ENCODE measurements around the gene SRRD. TPM values are rescaled to one million over a fixed set of nuclear protein-coding genes. Genes with fewer than 3 reads are reported as not detected.
A peak's percentile ranks its signal among the peaks of the same experiment; 100 is the strongest.

SRRD gene
- total and polyA plus RNA-seq, 7 experiments from 2014 or later = 18.9 to 29.0 (median 21.3) TPM

- no peaks in the 10 kb centered on the region for H3K27me3 Mint-ChIP-seq
- H3K4me1 ChIP-seq (ENCODE audit: control insufficient read depth in 2 of 2, insufficient read depth in 2 of 2, low read length in 2 of 2) = peaks cover 1 to 7% of the 10 kb centered on the region in 2 donors
- no peak for DNase-seq
- no peak overlapping the region for H3K4me3 Mint-ChIP-seq
- no peak overlapping the region for H3K27ac Mint-ChIP-seq
- no peaks in the 10 kb centered on the region for H3K9me3 ChIP-seq (ENCODE audit: control insufficient read depth in 2 of 3, low read length in 3 of 3)
- H3K36me3 ChIP-seq (ENCODE audit: control insufficient read depth in 2 of 3, insufficient read depth in 3 of 3, low read length in 3 of 3) = peaks cover 8 to 71% (median 31%) of the 10 kb centered on the region in 3 experiments
- H3K4me1 Mint-ChIP-seq = peaks cover 24 to 34% (median 27%) of the 10 kb centered on the region in 7 donors
- ChIA-PET POLR2A (no interaction called here), CTCF (no interaction called here)
- H3K27ac ChIP-seq (ENCODE audit: low read depth, low read length) = no peak overlapping the region
- ATAC-seq = peak; percentile 53
- no peaks in the 10 kb centered on the region for H3K27me3 ChIP-seq (ENCODE audit: control insufficient read depth in 2 of 2, insufficient read depth in 2 of 2, low read length in 2 of 2)
- peaks cover 13 to 57% (median 31%) of the 10 kb centered on the region in 5 donors for H3K36me3 Mint-ChIP-seq
- H3K9me3 Mint-ChIP-seq = peaks cover 0 to 1% (median 0%) of the 10 kb centered on the region in 11 donors
- intact Hi-C loops (cut with micrococcal nuclease) = no loop called here
- H3K4me3 ChIP-seq (ENCODE audit: low read length) = no peak overlapping the region
Observed at GRCh38 chr22:26474682-26475081, 9.0 kb upstream of the SRRD start.

DNA sequence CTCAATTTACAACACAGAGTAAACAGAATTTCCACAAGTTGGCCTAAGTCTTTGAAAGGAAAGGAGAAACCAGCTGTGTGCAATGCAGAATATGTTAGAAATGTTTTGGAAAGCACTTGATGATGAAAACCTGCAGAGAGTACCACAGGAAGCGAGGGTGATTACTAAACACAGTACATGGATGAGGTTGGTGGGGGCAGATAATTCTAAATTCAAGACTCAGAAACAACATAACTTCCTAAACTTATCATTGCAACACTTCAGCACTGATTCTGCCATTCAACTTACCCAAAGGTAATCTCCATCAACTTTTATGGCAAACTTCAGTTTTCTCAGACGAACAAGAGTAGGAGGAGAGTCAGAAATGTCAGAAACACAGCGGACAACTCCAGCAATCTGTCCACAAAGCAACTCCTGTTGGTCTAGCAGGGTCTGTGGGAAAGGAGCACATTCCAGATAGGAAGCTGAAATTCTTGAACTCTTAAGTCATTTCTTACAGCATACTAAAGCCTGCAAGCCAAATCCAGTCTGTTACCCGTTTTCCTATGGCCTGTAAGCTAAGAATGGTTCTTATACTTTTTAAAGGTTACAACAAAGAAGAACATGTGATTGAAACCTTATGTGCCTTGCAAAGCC, 6.9 kb upstream of the SRRD start:
- H3K4me1 ChIP-seq (ENCODE audit: control insufficient read depth in 2 of 2, insufficient read depth in 2 of 2, low read length in 2 of 2) = peaks cover 3 to 21% of the 10 kb centered on the region in 2 donors
- CTCF ChIA-PET = no interaction called here

GRCh38 chr22:26477341-26477731, 6.3 kb upstream of the SRRD start:
- Histone ChIP-seq H3K4me3 (ENCODE audit: low read length) (no peak overlapping the region), H3K27ac (ENCODE audit: low read depth, low read length) (no peak overlapping the region), H3K9me3 (ENCODE audit: control insufficient read depth in 2 of 3, low read length in 3 of 3) (no peaks in the 10 kb centered on the region), H3K27me3 (ENCODE audit: control insufficient read depth in 2 of 2, insufficient read depth in 2 of 2, low read length in 2 of 2) (no peaks in the 10 kb centered on the region), H3K4me1 (ENCODE audit: control insufficient read depth in 2 of 2, insufficient read depth in 2 of 2, low read length in 2 of 2) (peaks cover 3 to 26% of the 10 kb centered on the region in 2 donors), H3K36me3 (ENCODE audit: control insufficient read depth in 2 of 3, insufficient read depth in 3 of 3, low read length in 3 of 3) (peaks cover 3 to 44% (median 17%) of the 10 kb centered on the region in 3 experiments)
- ATAC-seq (no peak), DNase-seq (no peak)
- peaks cover 13 to 55% (median 34%) of the 10 kb centered on the region in 5 donors for H3K36me3 Mint-ChIP-seq
- H3K4me1 Mint-ChIP-seq = peaks cover 47 to 59% (median 53%) of the 10 kb centered on the region in 7 donors
- intact Hi-C loops (cut with micrococcal nuclease) = no loop called here
- peak overlapping the region in 1 of 9 donors; percentile 36 for H3K27ac Mint-ChIP-seq
- ChIA-PET POLR2A (interaction anchor here (0.6 kb wide), 1 partner anchor 87 kb away, joined by 3 read pairs; no protein-coding TSS in a partner anchor), CTCF (no interaction called here)
- peaks cover 0 to 1% (median 0%) of the 10 kb centered on the region in 11 donors for H3K9me3 Mint-ChIP-seq
- H3K4me3 Mint-ChIP-seq = peak overlapping the region in 3 of 10 donors; percentile 49 to 65 (median 61)
- H3K27me3 Mint-ChIP-seq = no peaks in the 10 kb centered on the region

More for the DNA sequence above, 6.9 kb upstream of the SRRD start:
- Histone ChIP-seq H3K4me3 (ENCODE audit: low read length) (no peak overlapping the region), H3K27ac (ENCODE audit: low read depth, low read length) (no peak overlapping the region), H3K27me3 (ENCODE audit: control insufficient read depth in 2 of 2, insufficient read depth in 2 of 2, low read length in 2 of 2) (no peaks in the 10 kb centered on the region), H3K9me3 (ENCODE audit: control insufficient read depth in 2 of 3, low read length in 3 of 3) (no peaks in the 10 kb centered on the region), H3K36me3 (ENCODE audit: control insufficient read depth in 2 of 3, insufficient read depth in 3 of 3, low read length in 3 of 3) (peaks cover 3 to 49% (median 17%) of the 10 kb centered on the region in 3 experiments)
- Mint-ChIP-seq H3K4me3 (peak overlapping the region in 1 of 10 donors; percentile 49), H3K36me3 (peaks cover 13 to 56% (median 34%) of the 10 kb centered on the region in 5 donors), H3K27me3 (no peaks in the 10 kb centered on the region), H3K4me1 (peaks cover 42 to 53% (median 48%) of the 10 kb centered on the region in 7 donors), H3K9me3 (peaks cover 0 to 1% (median 0%) of the 10 kb centered on the region in 11 donors), H3K27ac (peak overlapping the region in 1 of 9 donors; percentile 84)
- ATAC-seq (no peak), DNase-seq (no peak)
- POLR2A ChIA-PET = no interaction called here
- intact Hi-C loops (cut with micrococcal nuclease) = no loop called here

DNA sequence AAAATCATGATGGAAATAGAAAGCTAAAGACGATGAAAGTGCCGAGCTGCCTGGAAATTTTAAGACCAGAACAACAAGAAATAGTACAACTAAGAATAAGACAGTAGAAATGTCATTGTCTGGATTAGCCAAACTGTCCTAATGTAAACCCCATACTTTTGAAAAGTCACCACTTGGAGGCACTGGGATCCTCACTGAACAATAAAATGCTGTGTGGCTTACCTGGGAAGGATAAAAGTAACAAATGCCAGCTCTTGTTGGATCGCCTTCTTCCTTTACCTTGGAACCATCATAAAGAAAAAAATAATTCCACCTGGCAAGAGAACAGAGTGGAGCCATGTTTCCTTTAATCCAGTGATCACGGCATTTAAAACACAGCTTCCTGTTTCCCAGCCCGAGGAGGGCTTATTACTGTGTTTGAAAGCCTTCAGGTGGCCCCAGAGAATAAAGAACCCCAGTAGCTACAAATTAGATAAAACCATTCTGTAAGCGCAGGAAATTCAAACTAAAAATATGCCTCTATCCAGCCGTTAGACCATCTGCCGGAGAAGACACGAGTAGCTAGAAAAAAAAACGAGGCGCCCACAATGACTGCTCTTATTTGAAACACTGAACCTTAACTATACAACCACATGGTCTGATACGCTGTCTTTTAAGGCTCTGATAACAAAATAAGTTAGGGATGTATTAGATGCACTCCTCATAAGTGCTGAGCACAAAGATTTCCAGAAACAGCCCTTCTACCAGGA, 4.5 kb upstream of the SRRD start:
- POLR2A ChIA-PET = interaction anchor here (0.6 to 1.1 kb wide), 6 partner anchors 32 to 219 kb away, joined by 3 to 7 read pairs (median 4); no protein-coding TSS in a partner anchor
- H3K36me3 Mint-ChIP-seq = peaks cover 13 to 44% (median 24%) of the 10 kb centered on the region in 5 donors

DNA sequence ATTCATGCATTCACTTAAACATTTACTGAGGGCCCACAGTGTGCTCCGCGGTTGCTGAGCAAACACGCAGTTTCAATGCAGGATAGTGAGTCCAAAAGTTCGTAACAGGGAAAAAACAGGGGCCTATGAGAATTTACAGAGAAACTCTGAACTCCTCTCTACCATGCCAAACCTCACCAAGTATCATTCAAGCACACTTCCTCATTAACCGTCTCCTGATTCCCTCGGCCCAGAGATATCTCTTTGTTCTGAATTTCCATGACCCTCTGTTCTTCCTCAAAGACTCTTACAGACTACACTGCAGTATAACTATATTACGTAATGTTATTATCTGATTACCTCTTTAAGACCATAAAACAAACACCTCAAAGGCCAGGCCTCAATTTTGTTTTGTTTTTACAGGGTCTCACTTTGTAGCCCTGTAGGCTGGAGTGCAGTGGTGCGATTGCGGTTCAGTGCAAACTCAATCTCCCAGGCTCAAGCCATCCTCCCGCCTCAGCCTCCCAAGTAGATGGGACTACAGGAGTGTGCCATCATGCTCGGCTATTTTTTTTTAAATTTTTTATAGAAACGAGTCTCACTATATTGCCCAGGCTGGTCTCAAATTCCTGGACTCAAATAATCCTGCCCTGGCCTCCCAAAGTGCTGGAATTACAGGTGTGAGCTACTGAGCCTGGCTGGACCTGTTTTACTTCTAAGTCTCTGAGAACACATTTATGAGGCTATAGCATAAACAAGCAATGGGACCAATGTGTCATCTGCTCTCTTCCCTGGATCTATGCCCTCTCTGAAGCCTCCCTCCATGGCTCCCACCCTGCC, 3.7 kb upstream of the SRRD start:
- intact Hi-C loops (cut with micrococcal nuclease) = loop anchor here (5.0 to 10.0 kb wide), 5 partner anchors 112 to 1925 kb away; partner anchors contain the start of genes GUCD1 (in 1 of the 2), MIAT (in 1 of the 2), MN1 (in 1 of the 2) and SNRPD3 (in 1 of the 2)
- POLR2A ChIA-PET = interaction anchor here (0.9 kb wide), 1 partner anchor 192 kb away, joined by 5 read pairs; no protein-coding TSS in a partner anchor
- H3K27ac Mint-ChIP-seq = peak overlapping the region; percentile 5 to 97 (median 43)
- peaks cover 57 to 78% (median 75%) of the 10 kb centered on the region in 7 donors for H3K4me1 Mint-ChIP-seq
- ATAC-seq (no peak), DNase-seq (no peak)
- H3K9me3 Mint-ChIP-seq = peaks cover 0 to 7% (median 0%) of the 10 kb centered on the region in 11 donors
- H3K4me1 ChIP-seq (ENCODE audit: control insufficient read depth in 2 of 2, insufficient read depth in 2 of 2, low read length in 2 of 2) = peaks cover 14 to 42% of the 10 kb centered on the region in 2 donors
- H3K4me3 ChIP-seq (ENCODE audit: low read length) = peak overlapping the region; percentile 40
- peak overlapping the region; percentile 64 to 96 (median 80) for H3K4me3 Mint-ChIP-seq
- H3K27me3 ChIP-seq (ENCODE audit: control insufficient read depth in 2 of 2, insufficient read depth in 2 of 2, low read length in 2 of 2) = no peaks in the 10 kb centered on the region
- peaks cover 13 to 39% (median 20%) of the 10 kb centered on the region in 5 donors for H3K36me3 Mint-ChIP-seq
- peak overlapping the region; percentile 25 for H3K27ac ChIP-seq (ENCODE audit: low read depth, low read length)
- H3K36me3 ChIP-seq (ENCODE audit: control insufficient read depth in 2 of 3, insufficient read depth in 3 of 3, low read length in 3 of 3) = peaks cover 3 to 23% (median 7%) of the 10 kb centered on the region in 3 experiments
- no peaks in the 10 kb centered on the region for H3K9me3 ChIP-seq (ENCODE audit: control insufficient read depth in 2 of 3, low read length in 3 of 3)
- CTCF ChIA-PET = interaction anchor here (0.5 to 1.5 kb wide), 2 partner anchors 193 to 316 kb away, joined by 5 read pairs; no protein-coding TSS in a partner anchor
- no peaks in the 10 kb centered on the region for H3K27me3 Mint-ChIP-seq

More for the DNA sequence above, 4.5 kb upstream of the SRRD start:
- Histone ChIP-seq H3K4me1 (ENCODE audit: control insufficient read depth in 2 of 2, insufficient read depth in 2 of 2, low read length in 2 of 2) (peaks cover 12 to 36% of the 10 kb centered on the region in 2 donors), H3K4me3 (ENCODE audit: low read length) (peak overlapping the region; percentile 40), H3K27ac (ENCODE audit: low read depth, low read length) (peak overlapping the region; percentile 25), H3K27me3 (ENCODE audit: control insufficient read depth in 2 of 2, insufficient read depth in 2 of 2, low read length in 2 of 2) (no peaks in the 10 kb centered on the region), H3K9me3 (ENCODE audit: control insufficient read depth in 2 of 3, low read length in 3 of 3) (no peaks in the 10 kb centered on the region), H3K36me3 (ENCODE audit: control insufficient read depth in 2 of 3, insufficient read depth in 3 of 3, low read length in 3 of 3) (peaks cover 3 to 29% (median 7%) of the 10 kb centered on the region in 3 experiments)
- ATAC-seq (no peak), DNase-seq (peak in 1 of 9 donors; percentile 12)
- Mint-ChIP-seq H3K9me3 (peaks cover 0 to 6% (median 0%) of the 10 kb centered on the region in 11 donors), H3K27ac (peak overlapping the region; percentile 5 to 83 (median 31)), H3K27me3 (no peaks in the 10 kb centered on the region), H3K4me1 (peaks cover 56 to 72% (median 69%) of the 10 kb centered on the region in 7 donors), H3K4me3 (peak overlapping the region; percentile 64 to 96 (median 80))
- CTCF ChIA-PET = interaction anchor here (0.5 to 1.5 kb wide), 3 partner anchors 17 to 316 kb away, joined by 3 to 5 read pairs (median 5); no protein-coding TSS in a partner anchor
- intact Hi-C loops (cut with micrococcal nuclease) = no loop called here

Measured in naive thymus-derived CD4-positive, alpha-beta T cell (primary cell).